Activated CD4-positive, alpha-beta T cell treated with anti-CD3 and anti-CD28 coated beads, Interleukin-2, amount 10 ng/mL, durations not matched to agents 24 days and 14 days (primary cell): ENCODE measurements around the gene BRD3. TPM values are rescaled to one million over a fixed set of nuclear protein-coding genes. Genes with fewer than 3 reads are reported as not detected.
A peak's percentile ranks its signal among the peaks of the same experiment; 100 is the strongest.

Experiments
- DNase-seq: peaks from one replicate; pipeline ENCODE4 v3.0.0; 2022
- H3K27ac Mint-ChIP-seq: one replicate; pipeline ENCODE4 v1.8.0; 2022; ENCODE audit warnings: mild to moderate bottlenecking, mixed read lengths
- H3K27me3 Mint-ChIP-seq: one replicate; pipeline ENCODE4 v1.8.0; 2022; ENCODE audit warnings: mixed read lengths
- H3K36me3 Mint-ChIP-seq: one replicate; pipeline ENCODE4 v1.8.0; 2022; ENCODE audit warnings: low read depth, mild to moderate bottlenecking, mixed read lengths
- H3K4me1 Mint-ChIP-seq: one replicate; pipeline ENCODE4 v1.8.0; 2021; ENCODE audit warnings: mixed read lengths
- H3K4me3 Mint-ChIP-seq: one replicate; pipeline ENCODE4 v1.8.0; 2022; ENCODE audit warnings: mild to moderate bottlenecking, moderate library complexity, mixed read lengths
- H3K9me3 Mint-ChIP-seq: one replicate; pipeline ENCODE4 v1.8.0; 2021; ENCODE audit warnings: mixed read lengths
- intact Hi-C: fragments of 100-400 bp; cut with micrococcal nuclease; formaldehyde crosslinking; loops from one replicate; pipeline ENCODE4 v1.15.1; 2023
- total RNA-seq: library from RNA; stranded (reverse); gene quantifications from 2 replicates; pipeline ENCODE4 v1.2.3, GENCODE V29; 2022

BRD3 gene
- total RNA-seq, 1 donor from 2014 or later, result 32.3 TPM

DNA sequence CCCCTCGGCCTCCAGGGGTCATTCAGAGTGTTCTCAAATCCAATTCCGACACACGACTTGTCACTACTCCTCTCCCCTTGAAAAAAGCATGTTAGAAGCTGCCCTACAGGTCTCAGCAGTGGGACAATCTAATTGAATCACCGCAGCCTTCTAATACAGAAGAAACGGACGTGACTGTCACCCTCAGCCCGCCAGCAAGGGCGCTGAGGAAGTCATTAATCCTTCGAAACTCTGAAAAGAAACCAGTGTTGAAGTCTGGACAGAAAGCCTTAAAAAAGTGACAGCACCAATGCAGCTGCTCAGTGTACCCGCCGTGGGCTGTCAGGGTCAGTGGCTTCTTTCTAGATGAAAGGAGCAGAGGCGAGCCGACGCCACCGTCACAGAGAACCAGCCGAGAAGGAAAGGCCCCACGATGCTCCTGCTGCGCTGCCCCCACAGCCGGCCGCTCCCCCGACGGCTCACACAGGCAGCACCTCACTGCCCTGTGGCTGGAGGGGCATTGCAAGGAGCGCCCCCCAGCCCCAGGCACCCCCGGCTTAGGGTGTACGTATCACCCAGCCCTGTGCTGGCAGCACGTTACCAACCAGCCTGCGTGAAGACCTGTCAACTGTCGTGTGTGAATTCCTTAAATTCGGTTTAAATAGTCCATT is 36.9 kb downstream of the BRD3 start:
- no peak for DNase-seq
- Mint-ChIP-seq H3K9me3 (no peaks in the 10 kb centered on the region), H3K4me1 (no peaks in the 10 kb centered on the region), H3K4me3 (no peak overlapping the region), H3K27me3 (no peaks in the 10 kb centered on the region), H3K36me3 (peaks cover 20% of the 10 kb centered on the region), H3K27ac (no peak overlapping the region)
- intact Hi-C loops, result no loop called here

DNA sequence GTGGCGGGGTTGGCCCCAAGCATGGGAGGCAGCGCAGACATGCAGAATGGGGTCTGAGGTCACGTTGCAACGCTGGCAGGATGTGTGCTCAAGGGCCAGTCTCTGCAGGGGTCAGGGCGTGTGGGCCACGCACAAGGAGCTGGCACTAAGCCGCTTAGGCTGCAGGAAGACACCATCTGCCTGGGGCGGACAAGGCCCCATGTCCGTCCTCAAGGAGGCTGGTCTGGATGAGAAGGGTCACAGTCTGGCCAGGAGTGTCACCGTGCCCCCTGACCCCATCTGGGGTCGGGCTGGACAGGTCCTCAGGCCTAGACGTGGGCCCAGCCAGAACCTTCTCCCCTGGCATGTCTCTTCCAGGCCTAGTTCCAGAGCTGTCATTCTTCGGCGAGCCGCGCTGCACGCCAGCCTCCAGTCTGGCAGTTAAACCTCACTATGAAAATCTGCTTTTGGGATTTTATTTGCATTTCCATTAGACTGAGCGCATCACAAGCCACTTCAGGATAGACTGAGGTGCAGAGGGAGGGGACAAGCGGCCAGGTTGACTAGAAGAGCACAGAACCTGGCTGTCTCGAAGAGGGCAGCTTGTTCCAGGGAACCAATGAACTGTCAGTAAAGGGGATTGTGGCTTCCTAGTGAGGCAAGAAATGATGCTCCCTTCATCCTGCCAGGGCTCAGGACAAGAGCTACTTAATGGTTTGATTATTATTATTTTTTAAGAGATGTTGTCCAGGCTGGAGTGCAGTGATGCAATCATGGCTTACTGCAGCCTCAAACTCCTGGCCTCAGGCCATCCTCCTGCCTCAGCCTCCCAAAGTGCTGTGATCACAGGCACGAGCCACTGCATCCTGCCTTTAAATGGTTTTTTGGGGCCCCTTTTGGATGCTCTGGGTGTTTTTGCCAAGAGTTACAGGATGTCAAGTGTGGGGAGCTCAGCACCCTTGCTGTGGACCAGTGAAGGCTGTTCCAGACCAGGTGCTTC is 38.3 kb downstream of the BRD3 start:
- H3K27ac Mint-ChIP-seq, result no peak overlapping the region
- no peak overlapping the region for H3K4me3 Mint-ChIP-seq
- intact Hi-C loops, result loop anchor here (5.0 kb wide), 1 partner anchor 108 kb away; the partner anchor contains the start of gene WDR5
- peaks cover 13% of the 10 kb centered on the region for H3K36me3 Mint-ChIP-seq
- no peak for DNase-seq
- H3K4me1 Mint-ChIP-seq, result peaks cover 4% of the 10 kb centered on the region
- H3K27me3 Mint-ChIP-seq, result no peaks in the 10 kb centered on the region
- no peaks in the 10 kb centered on the region for H3K9me3 Mint-ChIP-seq

- intact Hi-C loops, result loop anchor here (5.0 kb wide), 1 partner anchor 109 kb away; the partner anchor contains the start of gene WDR5
- H3K9me3 Mint-ChIP-seq, result no peaks in the 10 kb centered on the region
- no peaks in the 10 kb centered on the region for H3K27me3 Mint-ChIP-seq
- peaks cover 13% of the 10 kb centered on the region for H3K36me3 Mint-ChIP-seq
- H3K4me1 Mint-ChIP-seq, result peaks cover 4% of the 10 kb centered on the region
- no peak overlapping the region for H3K4me3 Mint-ChIP-seq
- H3K27ac Mint-ChIP-seq, result no peak overlapping the region
- no peak for DNase-seq
Observed at GRCh38 chr9:134028575-134029247, 39.1 kb downstream of the BRD3 start.

- intact Hi-C loops, result loop anchor here (5.0 kb wide), 1 partner anchor 109 kb away; the partner anchor contains the start of gene WDR5
- Mint-ChIP-seq H3K4me3 (peak overlapping the region; percentile 34), H3K4me1 (peaks cover 4% of the 10 kb centered on the region), H3K9me3 (no peaks in the 10 kb centered on the region), H3K27ac (no peak overlapping the region), H3K36me3 (peaks cover 10% of the 10 kb centered on the region), H3K27me3 (no peaks in the 10 kb centered on the region)
- no peak for DNase-seq
Observed at GRCh38 chr9:134028076-134028475, 39.8 kb downstream of the BRD3 start.

- intact Hi-C loops, result loop anchor here (5.0 kb wide), 1 partner anchor 110 kb away; the partner anchor contains the start of gene WDR5
- H3K4me1 Mint-ChIP-seq, result peaks cover 4% of the 10 kb centered on the region
- H3K27me3 Mint-ChIP-seq, result no peaks in the 10 kb centered on the region
- H3K9me3 Mint-ChIP-seq, result no peaks in the 10 kb centered on the region
- peaks cover 10% of the 10 kb centered on the region for H3K36me3 Mint-ChIP-seq
- H3K4me3 Mint-ChIP-seq, result peak overlapping the region; percentile 34
- DNase-seq, result no peak
- H3K27ac Mint-ChIP-seq, result no peak overlapping the region
Observed at GRCh38 chr9:134027561-134027960, 40.3 kb downstream of the BRD3 start.

DNA sequence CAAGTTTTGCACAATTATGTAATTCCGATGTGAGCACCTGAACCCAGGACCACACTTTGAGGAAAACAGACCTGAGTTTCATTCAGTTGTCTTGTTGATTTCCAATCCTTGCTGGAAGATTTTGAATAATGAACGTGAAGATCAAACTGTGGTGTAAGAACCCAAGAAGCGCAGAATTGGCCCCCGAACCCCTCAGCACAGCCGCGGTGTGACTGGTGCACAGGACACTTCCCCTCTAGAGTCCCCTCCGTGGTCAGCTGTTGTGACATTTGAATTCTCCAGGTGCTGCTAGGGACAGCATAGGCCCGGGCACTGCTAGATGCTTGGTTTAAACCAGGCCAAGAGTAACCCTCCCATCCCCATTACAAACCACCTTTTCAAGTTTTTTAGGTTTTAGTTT is 40.8 kb downstream of the BRD3 start:
- Mint-ChIP-seq H3K4me3 (peak overlapping the region; percentile 48), H3K27me3 (no peaks in the 10 kb centered on the region), H3K36me3 (peaks cover 10% of the 10 kb centered on the region), H3K9me3 (no peaks in the 10 kb centered on the region), H3K27ac (no peak overlapping the region), H3K4me1 (peaks cover 4% of the 10 kb centered on the region)
- DNase-seq, result no peak
- intact Hi-C loops, result loop anchor here (5.0 kb wide), 1 partner anchor 110 kb away; the partner anchor contains the start of gene WDR5

GRCh38 chr9:134026581-134026980 is 41.2 kb downstream of the BRD3 start:
- no peaks in the 10 kb centered on the region for H3K27me3 Mint-ChIP-seq

GRCh38 chr9:134025606-134026541 is 42.0 kb downstream of the BRD3 start:
- Mint-ChIP-seq H3K36me3 (peaks cover 10% of the 10 kb centered on the region), H3K9me3 (no peaks in the 10 kb centered on the region), H3K4me1 (peaks cover 4% of the 10 kb centered on the region), H3K27me3 (no peaks in the 10 kb centered on the region), H3K27ac (peak overlapping the region; percentile 79), H3K4me3 (peak overlapping the region; percentile 83)
- peak; percentile 86 for DNase-seq
- intact Hi-C loops, result loop anchor here (1.0 to 5.0 kb wide), 4 partner anchors 34 to 138 kb away; partner anchors contain the start of genes BRD3, RNU6ATAC, VAV2 and WDR5

More at GRCh38 chr9:134026581-134026980, 41.2 kb downstream of the BRD3 start:
- H3K36me3 Mint-ChIP-seq, result peaks cover 10% of the 10 kb centered on the region
- no peaks in the 10 kb centered on the region for H3K9me3 Mint-ChIP-seq
- intact Hi-C loops, result loop anchor here (5.0 kb wide), 1 partner anchor 111 kb away; the partner anchor contains the start of gene WDR5
- H3K4me1 Mint-ChIP-seq, result peaks cover 4% of the 10 kb centered on the region
- DNase-seq, result no peak
- no peak overlapping the region for H3K27ac Mint-ChIP-seq
- H3K4me3 Mint-ChIP-seq, result peak overlapping the region; percentile 83

DNA sequence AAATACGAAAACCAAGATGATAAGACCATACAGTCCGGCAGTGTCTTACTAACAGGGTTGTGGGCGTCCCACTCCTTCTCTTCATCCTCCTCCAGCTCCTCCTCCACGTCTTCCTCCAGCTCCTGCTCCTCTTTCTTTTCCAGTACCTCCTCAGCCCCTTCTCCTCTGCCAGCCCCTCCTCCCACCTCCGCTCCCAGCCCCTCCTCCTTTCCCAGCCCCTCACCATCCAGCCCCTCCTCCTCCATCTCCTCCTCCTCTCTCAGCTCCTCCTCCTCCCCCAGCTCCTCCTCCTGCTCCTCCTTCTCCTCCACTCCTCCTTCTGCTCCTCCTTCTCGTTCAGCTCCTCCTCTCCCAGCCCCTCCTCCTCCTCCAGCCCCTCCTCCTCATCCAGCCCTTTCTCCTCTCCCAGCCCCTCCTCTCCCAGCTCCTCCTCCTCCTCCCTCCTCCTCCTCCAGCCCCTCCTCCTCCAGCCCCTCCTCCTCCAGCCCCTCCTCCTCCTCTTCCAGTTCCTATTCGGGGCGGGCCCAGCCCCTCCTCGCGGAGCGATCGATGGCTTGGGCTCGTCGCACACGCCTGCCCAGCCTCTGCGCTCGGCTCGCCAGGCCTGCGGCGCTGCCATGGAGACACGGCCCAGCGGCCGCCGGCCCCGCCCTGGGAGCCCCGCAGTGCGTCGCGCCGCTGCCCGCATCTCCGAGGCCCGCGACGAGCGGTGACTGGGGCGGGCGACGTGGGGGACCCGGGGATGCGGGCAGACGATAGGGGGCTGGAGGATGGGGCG is 42.8 kb downstream of the BRD3 start, which contains the start of gene BRD3OS:
Gene BRD3OS, plus strand, starts transcription at position 654 of the 778 bp plus-strand sequence. CDS start 1,267 bp downstream, outside the sequence.
- intact Hi-C loops, result loop anchor here (1.0 to 5.0 kb wide), 4 partner anchors 33 to 139 kb away; partner anchors contain the start of genes BRD3, RNU6ATAC, VAV2 and WDR5
- peak within 1 kb of the TSS; percentile 83 for H3K4me3 Mint-ChIP-seq
- H3K27ac Mint-ChIP-seq, result peak within 1 kb of the TSS; percentile 79
- peaks cover 8% of the 10 kb centered on the region for H3K36me3 Mint-ChIP-seq
- peak; percentile 97 for DNase-seq
- H3K27me3 Mint-ChIP-seq, result no peaks in the 10 kb centered on the region
- H3K4me1 Mint-ChIP-seq, result peaks cover 4% of the 10 kb centered on the region
- no peaks in the 10 kb centered on the region for H3K9me3 Mint-ChIP-seq

- no peaks in the 10 kb centered on the region for H3K27me3 Mint-ChIP-seq
- intact Hi-C loops, result no loop called here
- peaks cover 8% of the 10 kb centered on the region for H3K36me3 Mint-ChIP-seq
- H3K4me1 Mint-ChIP-seq, result peaks cover 4% of the 10 kb centered on the region
- H3K27ac Mint-ChIP-seq, result no peak overlapping the region
- no peak for DNase-seq
- H3K9me3 Mint-ChIP-seq, result no peaks in the 10 kb centered on the region
- peak overlapping the region; percentile 5 for H3K4me3 Mint-ChIP-seq
Observed at GRCh38 chr9:134024214-134024792, 43.5 kb downstream of the BRD3 start.

DNA sequence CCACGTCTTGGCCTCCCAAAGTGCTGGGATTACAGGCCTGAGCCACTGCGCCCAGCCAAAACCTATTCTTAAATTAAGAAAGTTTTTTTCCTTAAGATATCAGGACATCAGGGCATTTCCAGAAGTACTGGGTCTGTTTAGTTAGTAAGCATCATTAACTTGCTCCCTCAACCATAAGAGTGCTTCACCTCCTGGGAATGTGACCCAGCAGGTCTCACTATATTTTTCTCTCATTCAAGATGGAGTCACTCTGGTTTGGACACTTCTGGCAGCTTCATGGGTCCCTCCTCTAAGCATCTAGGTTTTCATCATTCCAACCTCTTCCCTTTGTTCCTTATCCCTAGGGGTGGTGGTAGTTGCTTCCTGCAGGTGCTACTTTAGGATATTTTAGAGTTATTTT is 52.9 kb downstream of the BRD3 start:
- DNase-seq, result no peak
- H3K36me3 Mint-ChIP-seq, result peaks cover 5% of the 10 kb centered on the region
- no peak overlapping the region for H3K4me3 Mint-ChIP-seq
- H3K9me3 Mint-ChIP-seq, result peaks cover 4% of the 10 kb centered on the region
- no peaks in the 10 kb centered on the region for H3K27me3 Mint-ChIP-seq
- no peak overlapping the region for H3K27ac Mint-ChIP-seq
- H3K4me1 Mint-ChIP-seq, result no peaks in the 10 kb centered on the region
- intact Hi-C loops, result no loop called here
